DOHH2 (cell line): ENCODE data around the gene SKIL.

Experiments
- CTCF ChIP-seq: fragments of 200-600 bp; sonication (generic); IDR thresholded peaks from one replicate; pipeline ENCODE4 v1.5.1; 2014; ENCODE audit warnings: antibody characterized with exemption, mild to moderate bottlenecking, low read depth, low read length; ENCODE audit not compliant: poor library complexity, severe bottlenecking
- EZH2phosphoT487 ChIP-seq: fragments of 200-600 bp; sonication (generic); IDR thresholded peaks from 2 replicates; pipeline ENCODE4 v1.6.1; 2017; ENCODE audit warnings: borderline replicate concordance, mild to moderate bottlenecking, antibody characterized with exemption, low read length, moderate library complexity, mixed read lengths

GRCh38 chr3:170417090-170417489, 59.6 kb downstream of the SKIL start:
- TF ChIP-seq CTCF (no peak), EZH2phosphoT487 (no peak)
